GM21515 (cell line): ENCODE measurements around the gene UBE4A.

Source experiments
- ATAC-seq: cut with Tn5 transposase; IDR thresholded peaks from one replicate; pipeline ENCODE4 v1.9.1; 2021; ENCODE audit not compliant: unreplicated experiment

Gene UBE4A, protein sequence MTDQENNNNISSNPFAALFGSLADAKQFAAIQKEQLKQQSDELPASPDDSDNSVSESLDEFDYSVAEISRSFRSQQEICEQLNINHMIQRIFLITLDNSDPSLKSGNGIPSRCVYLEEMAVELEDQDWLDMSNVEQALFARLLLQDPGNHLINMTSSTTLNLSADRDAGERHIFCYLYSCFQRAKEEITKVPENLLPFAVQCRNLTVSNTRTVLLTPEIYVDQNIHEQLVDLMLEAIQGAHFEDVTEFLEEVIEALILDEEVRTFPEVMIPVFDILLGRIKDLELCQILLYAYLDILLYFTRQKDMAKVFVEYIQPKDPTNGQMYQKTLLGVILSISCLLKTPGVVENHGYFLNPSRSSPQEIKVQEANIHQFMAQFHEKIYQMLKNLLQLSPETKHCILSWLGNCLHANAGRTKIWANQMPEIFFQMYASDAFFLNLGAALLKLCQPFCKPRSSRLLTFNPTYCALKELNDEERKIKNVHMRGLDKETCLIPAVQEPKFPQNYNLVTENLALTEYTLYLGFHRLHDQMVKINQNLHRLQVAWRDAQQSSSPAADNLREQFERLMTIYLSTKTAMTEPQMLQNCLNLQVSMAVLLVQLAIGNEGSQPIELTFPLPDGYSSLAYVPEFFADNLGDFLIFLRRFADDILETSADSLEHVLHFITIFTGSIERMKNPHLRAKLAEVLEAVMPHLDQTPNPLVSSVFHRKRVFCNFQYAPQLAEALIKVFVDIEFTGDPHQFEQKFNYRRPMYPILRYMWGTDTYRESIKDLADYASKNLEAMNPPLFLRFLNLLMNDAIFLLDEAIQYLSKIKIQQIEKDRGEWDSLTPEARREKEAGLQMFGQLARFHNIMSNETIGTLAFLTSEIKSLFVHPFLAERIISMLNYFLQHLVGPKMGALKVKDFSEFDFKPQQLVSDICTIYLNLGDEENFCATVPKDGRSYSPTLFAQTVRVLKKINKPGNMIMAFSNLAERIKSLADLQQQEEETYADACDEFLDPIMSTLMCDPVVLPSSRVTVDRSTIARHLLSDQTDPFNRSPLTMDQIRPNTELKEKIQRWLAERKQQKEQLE

DNA sequence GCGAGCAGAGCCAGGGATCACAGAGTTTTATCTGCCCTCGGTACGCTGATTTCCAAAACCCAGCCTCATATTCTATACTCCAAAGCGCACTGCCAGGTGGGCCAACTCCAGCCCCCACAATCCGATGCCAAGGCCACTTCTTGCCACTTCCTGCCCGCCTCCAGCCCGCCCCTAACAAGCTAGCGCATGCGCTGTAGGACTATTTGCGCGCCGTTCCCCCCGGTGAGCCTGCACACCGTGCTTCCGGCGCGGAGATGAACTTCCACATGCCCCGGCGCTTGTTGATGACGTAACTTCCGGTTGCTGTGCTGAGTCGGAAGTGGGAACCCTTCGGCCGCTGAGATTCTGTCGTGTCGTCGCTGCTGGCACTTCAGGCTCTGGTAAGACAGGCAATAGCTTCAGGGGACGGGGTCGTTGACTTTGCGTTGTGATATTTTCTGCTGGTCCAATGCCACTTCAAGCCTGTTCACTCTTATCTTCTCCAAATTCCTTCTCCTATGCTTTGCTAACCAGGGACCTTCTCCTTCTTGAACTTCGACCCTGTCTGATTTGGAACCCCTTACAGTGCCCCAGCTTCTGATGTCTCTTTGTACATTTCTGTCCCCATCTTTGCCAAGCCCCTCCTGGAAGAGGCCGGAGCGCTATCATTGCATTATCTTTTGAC lies at the start of gene UBE4A:
UBE4A (plus strand) TSS at position 306 of the 664 bp plus-strand sequence. CDS start 5,481 bp downstream, outside the sequence.
- ATAC-seq: peak; percentile 93

DNA sequence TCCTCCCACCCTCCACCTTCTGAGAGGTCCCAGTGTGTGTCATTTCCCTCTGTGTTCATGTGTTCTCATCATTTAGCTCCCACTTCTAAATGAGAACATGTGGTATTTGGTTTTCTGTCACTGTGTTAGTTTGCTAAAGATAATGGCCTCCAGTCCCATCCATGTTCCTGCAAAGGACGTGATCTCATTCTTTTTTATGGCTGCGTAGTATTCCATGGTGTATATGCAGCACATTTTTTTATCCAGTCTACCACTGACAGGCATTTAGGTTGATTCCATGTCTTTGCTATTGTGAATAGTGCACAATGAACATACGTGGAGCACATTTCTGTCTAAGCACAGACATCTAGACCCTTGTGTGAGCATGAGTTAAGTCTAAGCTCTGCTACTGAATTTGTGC lies 49.1 kb upstream of the UBE4A start:
- ATAC-seq: no peak

DNA sequence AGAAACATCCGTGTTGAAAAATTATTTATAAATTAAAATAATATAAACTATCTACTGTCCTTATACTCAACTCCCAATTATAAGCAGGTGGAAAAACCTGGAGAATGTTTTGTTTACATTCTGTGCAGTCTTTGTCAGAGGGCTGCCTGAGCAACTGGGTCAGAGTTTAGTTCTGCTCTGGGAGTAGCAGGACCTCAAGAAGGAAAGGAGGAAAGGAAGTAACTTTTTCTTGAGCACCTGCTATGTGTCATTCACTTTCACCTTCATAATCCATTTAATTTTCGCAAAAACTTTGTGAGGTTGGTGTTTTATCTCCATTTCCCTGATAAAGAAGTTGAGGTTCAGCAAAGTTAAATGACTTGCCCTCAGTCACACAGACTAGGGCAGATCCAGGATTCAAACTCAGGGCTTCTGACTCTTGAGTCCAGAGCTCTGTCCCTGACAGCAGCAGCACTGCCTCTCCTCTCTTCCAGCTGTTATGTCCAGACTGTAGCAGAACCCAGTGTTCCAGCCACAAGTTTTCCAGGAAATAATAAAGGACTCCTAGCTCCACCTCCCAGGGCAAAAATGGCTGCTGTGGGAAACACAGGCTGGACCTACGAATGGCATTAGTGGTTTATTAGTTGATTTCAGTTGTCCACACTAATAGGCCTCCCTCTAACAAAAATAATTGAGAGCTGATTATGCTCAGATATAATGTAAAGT lies 48.5 kb upstream of the UBE4A start:
- no peak for ATAC-seq

DNA sequence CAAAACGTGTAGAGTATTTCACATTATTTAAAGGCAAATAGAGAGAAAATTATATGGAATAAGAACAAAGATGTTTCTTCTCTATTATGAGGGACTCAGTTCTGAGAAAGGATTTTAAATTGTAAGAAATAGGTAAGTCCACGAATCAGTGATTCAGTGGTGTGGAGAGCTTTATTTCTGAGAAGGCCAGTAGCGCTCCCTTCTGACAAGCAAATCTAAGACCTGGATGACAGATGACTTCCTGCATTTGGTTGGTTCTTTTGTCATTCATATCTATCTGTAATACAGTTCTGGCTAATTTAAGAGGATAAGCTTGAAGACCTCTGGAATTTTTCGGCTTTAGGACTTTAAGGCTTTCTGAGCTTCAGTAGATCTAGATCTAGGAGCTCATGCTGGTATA lies 47.9 kb upstream of the UBE4A start:
- ATAC-seq: no peak

DNA sequence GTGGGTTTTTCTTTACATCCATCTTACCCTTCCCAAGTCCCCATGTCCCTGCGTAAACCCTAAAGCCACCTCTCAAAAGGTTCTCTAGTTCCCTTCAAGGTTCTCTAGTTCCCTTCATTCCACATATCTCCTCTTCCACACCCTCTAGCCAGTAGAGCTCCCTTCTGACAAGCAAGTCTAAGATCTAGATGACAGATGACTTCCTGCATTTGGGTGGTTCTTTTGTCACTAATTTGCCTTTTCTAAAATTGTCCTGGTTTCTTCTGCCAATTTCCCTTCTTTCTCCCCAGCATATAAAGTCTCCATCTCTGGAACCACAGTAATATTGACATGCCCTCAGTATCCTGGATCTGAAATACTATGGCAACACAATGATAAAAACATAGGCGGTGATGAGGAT lies 47.1 kb upstream of the UBE4A start:
- no peak for ATAC-seq

DNA sequence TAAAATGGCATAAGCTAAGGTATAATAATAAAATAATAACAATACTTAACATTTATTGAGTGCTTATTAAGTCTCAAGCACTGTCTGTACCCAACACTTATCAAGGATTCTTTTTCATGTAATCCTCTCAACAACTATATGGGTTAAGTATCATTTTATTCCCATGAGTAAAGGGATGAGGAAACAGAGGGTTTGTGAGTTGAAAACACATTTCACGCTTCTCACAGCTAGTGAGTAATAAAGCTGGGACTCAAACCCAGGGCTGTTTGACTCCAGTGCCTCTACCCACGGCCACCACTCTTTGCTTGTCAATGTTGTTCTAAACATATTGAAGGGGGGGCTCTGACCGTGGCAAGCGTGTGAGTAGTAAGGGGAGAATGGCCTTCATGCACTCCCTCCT lies 46.2 kb upstream of the UBE4A start:
- no peak for ATAC-seq

DNA sequence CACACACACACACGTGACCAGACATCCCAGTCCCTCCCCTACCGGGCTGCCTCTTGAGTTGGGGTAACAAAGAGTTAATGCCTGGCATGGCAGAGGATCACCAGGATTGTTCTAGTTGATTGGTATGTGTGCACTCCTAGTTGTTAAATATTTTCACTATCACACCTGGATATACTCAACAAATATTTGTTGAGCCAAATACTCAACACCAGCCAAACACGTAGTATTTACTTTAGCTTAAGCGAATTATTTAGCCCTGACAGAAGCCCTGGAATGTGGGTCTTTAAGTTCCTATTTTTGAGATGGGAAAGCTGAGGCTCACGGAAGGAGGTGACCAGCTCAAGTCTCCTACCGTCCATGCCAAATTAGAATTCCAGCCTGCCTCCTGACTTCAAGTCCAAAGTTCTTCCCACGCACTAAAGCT lies 44.4 kb upstream of the UBE4A start:
- ATAC-seq: no peak

DNA sequence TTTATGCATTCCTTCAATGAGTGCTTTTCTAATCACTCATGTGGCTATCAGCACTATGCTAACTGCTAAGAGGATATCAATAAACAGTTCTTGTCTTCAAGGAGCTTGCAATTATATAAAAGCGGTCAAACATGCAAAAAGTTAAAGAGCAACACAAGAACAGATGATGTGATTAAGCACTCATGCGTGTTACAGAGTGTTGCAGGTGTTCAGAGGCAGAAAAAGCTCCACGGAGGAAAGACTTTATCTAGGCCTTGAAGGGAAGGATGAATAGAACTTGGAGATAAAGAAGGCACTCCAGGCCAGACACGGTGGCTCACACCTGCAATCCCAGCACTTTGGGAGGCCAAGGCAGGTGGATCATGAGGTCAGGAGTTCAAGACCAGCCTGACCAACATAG lies 41.3 kb upstream of the UBE4A start:
- no peak for ATAC-seq

DNA sequence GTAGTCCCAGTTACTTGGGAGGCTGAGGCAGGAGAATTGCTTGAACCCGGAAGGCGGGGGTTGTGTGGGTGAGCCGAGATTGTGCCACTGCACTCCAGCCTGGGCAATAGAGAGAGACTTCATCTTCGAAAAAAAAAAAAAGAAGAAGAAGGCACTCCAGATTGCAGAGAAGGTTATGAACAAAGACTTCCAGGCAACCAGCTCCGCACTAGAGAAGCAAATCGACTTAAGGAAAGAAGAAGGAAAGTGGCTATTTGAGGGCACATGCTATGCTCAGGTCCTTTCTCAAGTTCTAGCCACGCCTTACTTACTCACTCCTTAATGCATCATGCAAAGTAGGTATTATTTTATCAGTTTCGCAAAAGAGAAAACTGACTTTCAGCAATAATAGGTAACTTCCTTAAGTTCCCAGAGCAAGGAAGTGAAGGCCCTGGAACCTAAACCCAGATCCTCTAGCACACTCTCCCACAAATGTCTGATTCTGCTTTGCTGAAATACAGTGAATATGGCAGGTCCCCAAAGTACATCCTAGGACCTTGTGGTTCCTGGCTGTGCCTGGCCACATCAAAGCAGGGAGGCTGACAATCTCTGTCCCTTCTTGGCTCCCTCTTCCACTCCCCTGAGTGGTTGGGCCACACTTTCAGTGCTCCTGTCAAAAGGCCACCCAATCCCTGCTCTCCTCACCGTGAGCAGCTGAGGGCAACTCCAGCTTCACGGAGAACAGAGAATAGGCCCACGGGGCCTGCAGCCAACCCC lies 40.6 kb upstream of the UBE4A start:
- ATAC-seq: no peak

DNA sequence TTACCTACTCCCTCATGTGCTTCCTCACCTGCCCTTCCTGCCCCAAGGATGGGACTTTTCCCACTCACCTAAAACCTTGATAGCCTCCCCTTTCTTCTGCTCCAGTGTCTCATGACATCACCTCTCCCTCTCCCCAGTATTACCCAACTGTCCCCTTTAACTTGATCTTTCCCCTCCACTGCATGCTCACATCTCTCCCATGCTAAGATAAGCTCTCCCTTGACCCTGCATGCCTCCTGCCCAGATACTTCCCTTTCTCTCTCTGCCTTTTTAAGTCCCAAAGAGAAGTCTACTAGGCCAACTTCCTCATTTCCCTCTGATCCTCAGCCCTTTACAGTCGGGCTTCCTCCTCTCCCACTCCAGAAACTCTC lies 40.1 kb upstream of the UBE4A start:
- ATAC-seq: no peak

DNA sequence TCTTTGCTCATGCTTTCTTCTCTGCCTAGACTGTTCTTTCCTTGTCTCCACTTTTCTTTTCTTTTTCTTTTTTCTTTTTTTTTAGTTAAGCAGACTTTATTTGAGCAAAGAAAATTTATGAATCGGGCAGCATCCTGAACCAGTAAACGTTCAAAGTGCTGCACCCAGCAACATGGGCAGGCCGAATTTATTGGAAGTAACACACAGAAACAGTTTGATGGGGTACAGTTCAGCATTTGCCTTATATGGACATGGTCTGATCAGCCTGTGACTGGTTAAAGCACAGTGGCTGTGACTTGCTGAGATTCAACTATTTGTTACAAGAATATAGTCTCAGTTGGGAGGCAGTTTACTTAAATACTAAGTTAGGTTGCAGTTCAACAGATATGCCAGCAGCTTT lies 38.9 kb upstream of the UBE4A start:
- ATAC-seq: no peak

DNA sequence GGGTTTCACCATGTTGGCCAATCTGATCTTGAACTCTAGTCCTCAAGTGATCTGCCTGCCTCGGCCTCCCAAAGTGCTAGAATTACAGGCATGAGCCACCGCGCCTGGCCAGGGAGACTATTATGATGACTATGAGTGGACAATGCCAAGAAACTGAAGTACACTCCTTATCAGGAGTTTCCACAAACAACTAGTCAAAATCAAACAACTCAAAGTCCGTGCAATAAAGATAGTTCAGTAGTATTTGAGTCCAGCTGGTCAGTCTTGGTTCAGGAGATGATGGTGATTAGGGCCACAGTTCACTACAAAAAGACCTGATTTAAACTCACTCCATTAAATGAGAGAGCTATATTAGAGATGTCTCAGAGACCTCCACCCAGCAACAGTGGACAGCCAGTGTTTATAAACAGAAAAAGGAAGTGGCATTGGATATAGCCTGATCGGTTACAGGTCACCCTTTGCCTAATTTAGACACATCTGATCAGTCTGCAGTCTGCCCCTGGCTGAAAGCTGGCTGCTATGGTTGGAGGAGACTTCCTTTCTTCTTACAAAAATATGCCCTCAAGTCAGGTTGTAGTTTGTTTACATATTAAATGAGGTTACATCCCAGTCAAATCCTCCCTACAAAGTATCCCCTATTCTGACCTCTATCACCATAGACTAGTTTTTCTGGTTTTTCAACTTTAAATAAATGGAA lies 37.9 kb upstream of the UBE4A start:
- no peak for ATAC-seq

DNA sequence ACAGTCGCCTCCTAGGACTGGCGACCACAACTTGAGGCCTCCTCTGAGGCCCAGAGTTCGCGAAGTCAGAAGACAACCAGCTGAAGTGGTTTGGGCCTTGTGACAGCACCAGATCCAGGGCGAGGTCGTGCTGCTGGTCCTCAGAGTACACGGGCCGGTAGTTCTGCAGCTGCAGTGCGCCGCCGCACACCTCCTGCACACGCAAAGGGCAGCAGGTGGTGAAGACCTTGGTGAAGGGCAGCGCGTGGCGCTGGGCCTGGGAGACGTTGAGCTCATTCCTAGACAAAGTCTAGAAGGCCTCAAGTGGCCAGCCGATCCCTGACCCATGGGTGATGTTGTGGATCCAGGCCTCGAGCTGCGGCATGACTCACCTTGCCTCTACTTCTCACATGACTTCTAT lies 36.7 kb upstream of the UBE4A start:
- no peak for ATAC-seq

DNA sequence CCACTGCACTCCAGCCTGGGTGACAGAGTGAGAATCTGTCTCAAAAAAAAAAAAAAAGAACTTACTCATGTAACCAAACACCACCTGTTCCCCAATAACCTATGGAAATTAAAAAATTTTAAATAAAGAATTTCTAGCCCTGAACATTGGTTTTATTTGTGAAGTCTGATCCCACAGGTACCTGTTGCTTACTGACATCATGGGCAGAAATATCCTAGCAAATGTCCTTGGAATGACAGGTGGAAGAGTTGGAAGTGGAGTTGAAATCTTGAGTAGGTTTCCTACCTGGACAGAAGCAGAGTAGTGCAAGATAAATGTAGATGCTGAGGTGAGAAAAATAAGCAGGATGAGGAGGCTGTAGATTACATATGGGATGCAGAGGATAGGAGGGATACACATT lies 34.1 kb upstream of the UBE4A start:
- ATAC-seq: no peak

DNA sequence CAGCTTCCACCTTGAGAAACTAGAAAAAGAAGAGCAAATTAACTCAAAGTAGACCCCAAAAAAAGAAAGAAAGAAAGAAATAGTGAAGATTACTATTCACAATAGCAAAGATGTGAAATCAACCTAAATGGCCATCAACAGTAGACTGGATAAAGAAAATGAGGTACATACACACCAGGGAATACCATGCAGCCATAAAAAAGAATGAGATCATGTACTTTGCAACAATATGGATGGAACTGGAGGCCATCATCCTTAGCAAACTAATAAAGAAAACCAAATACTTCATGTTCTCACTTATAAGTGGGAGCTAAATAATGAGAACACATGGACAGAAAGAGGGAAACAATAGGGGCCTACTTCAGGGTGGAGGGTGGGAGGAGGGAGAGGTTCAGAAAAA lies 30.7 kb upstream of the UBE4A start:
- ATAC-seq: no peak

DNA sequence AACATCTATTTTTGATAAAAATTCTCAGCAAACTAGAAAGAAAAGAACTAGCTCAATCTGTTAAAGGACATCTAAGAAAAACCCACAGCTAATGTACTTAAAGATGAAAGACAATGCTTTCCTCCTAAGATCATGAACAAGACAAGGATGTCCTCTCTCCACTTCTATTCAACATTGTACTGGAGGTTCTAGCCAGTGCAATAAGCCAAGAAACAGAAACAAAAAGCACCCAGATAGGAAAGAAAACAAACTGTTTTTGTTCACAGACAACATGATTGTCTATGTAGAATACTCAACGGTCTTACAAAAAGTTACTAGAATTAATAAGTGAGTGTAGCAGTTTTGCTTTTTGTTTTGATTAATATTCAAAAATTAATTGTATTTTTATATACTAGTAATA lies 24.7 kb upstream of the UBE4A start:
- no peak for ATAC-seq

DNA sequence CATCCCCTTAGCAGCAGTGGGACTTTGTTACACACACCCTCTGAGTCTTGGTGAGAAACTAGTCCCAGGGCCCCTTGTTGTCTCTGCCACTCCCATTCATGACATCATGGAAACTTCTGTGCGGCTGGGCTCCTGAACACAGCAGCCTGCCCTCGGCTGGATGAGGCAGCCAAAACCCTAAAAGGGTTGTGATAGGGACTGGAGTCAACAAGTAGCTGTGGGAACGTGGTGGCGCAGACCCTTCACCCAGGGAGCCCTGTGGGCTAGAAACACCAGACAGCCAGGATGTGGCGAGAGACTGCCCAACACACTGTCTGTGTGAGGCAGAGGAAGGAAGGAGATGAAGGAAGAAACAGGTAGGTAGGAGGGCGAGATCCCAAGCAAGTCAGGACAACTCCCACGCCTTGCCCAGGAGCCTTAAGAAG lies 20.8 kb upstream of the UBE4A start:
- no peak for ATAC-seq

DNA sequence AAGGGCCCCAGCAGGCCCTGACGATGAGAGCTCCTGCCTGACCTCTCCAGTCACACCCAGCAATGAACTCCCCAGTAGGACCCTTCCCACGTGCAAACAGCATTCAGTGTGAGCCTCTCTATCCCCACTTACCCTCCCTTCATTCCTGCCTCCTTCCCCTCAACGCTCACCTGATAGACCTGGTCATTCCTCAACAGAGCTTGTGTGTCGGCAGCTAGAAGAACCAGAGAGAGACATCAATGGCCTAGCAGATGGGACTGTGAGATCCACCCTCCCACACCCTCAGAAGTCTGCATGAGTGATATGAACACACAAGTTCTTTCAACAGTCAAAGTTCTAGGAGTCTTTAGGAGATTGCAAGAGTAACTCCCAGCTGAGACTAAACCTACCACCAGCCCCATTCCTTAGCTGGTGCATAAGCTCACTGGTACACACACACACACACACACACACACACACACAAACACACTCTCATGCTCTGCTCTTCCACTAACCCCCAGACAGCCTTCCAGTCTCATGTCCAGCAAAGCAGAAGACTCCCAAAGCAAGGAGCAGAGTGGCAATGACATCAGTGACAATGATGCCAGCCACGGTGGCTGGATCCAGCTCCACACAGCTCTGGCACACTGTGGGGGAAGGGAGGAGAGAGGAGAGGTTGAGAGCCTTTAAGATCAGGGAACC lies 20.0 kb upstream of the UBE4A start:
- no peak for ATAC-seq

DNA sequence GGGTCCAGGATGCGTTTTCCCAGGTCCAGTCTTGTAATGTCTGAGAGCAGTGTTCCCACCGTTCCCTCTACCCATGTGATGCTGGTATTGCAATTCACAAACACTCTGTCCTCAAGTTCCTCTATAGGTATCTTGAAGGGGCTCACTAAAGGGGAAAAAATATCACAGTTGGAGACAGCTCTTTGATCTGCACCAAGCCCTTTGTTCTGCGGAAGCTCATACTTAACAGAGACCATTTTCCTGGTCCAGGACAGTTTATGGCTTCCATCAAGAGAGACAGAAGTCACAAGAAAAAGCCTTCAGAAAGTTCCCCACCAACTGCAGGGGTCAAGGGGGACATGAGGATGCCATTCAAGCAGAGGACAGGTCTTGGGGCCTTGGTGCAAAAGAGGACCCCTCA lies 19.0 kb upstream of the UBE4A start:
- ATAC-seq: no peak
